Cortex of kidney (tissue), 1 donor: ENCODE results near the gene CDK11A.
"Not testable (repeated sequence)": the region's sequence is repeated elsewhere in the genome, so short reads cannot be mapped to it uniquely, and the experiment has no call there.

Experiments
- DNase-seq: peaks from one replicate; lab custom pipeline; 2025; lab: John Stamatoyannopoulos, UW

The CDK11A gene

DNA sequence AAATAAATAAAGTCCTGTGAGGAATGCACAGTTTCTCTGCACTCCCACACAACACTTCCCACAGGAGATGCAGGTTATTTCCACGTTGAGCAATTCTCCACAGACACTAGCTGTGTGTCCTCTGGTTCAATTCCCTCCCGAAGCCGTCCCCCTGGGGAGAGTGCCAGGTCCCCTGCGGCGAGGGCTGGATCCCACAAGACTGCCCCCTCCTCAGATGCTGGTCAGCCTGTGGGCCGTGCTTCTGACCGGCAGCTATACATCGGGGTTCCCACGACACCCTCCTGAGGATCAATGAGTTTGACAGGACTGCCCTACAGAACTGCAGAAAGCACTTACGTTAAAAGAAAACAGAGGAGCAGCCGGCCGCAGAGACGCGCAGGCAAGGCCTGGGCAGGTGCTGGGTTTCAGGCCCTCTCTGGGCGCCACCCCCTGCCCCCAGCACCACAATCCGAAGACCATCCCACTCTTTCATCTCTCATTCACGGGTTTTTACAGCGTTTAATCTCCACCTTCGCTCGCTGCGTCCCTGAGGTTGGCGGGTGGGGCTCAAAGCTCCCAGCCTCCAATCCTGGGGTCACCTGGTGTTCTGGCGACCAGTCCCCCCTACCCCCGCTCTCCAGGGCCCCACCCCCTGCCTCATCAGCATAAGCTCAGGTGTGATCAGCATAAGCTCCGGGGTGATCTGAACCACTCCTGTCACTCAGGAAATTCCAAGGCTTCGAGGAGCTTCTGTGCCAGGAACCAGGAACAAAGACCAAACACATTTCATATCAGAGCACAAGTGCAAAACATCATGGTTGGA is 40.9 kb downstream of the CDK11A start:
- no peak for DNase-seq

- no peak for DNase-seq
These were observed 43.3 kb downstream of the CDK11A start for GRCh38 chr1:1680912-1681273.

DNA sequence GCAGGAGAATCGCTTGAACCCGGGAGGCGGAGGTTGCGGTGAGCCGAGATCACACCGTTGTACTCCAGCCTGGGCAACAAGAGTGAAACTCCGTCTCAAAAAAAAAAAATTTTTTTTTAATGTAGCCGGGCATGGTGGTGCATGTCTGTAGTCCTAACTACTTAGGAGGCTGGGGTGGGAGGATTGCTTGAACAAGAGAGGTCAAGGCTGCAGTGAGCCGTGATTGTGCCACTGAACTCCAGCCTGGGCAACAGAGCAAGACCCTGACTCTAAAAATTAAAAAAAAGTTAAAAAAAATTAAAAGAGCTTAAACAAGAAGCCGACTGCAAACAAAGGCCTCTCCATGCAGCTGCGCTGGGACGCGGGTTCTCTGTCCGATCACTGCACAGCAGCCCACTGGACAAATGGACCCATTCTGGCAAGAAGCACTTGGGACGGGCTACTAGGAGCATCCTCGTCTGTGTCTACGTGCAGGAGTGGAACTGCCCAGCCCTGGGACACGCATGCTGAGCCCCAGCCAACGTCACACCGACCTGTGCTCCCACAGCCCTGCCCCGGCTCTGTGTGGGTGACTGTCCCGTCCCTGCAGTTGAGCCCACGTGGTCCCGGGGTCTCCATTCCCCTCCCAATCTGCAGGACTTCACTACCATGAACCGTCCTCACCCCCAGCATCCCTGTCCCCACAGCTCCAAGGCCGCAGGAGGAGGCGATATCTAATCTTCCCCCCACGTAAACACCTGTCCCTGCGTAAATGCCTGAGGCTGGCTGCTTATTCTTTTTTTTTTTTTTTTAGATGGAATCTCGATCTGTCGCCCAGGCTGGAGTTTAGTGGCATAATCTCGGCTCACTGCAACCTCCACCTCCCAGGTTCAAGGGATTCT is 43.9 kb downstream of the CDK11A start:
- no peak for DNase-seq

DNA sequence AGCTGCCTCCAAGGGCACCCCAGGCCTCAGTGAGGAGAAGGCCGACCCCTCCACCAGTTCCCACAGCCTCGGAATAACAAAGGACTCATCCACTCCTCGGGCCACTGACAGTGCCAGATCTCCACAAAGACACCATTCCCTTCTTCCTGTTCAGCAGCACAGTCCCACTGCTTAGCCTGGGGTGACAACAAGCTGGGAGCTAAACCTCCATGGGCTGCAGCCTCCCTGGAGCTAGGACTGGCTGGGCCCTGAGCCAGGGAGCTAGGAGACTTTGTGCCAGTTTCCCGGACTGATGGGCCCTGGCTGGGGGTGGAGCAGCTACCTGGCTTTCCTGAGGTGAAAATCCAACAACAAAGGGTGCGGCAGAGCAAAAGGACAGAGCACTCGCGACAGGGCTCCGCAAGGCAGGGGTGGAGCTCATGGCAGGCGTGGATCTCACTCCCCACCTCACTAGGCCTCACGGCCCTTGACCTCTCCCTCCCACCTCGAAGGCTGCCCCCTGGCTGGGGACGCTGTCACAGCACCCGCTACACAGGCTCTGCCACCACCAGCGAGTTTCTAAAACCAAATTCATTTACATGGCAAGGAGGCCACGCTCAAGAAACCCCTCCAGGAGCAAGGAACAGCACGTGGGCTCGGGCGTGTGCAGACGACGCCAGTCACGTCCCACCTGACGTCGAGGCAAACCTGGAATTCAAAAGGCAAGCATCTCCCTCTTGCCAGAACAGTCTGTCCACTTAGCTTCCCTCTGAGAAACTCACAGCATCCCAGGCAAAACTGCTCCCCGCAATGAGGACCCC is 45.4 kb downstream of the CDK11A start:
- no peak for DNase-seq

DNA sequence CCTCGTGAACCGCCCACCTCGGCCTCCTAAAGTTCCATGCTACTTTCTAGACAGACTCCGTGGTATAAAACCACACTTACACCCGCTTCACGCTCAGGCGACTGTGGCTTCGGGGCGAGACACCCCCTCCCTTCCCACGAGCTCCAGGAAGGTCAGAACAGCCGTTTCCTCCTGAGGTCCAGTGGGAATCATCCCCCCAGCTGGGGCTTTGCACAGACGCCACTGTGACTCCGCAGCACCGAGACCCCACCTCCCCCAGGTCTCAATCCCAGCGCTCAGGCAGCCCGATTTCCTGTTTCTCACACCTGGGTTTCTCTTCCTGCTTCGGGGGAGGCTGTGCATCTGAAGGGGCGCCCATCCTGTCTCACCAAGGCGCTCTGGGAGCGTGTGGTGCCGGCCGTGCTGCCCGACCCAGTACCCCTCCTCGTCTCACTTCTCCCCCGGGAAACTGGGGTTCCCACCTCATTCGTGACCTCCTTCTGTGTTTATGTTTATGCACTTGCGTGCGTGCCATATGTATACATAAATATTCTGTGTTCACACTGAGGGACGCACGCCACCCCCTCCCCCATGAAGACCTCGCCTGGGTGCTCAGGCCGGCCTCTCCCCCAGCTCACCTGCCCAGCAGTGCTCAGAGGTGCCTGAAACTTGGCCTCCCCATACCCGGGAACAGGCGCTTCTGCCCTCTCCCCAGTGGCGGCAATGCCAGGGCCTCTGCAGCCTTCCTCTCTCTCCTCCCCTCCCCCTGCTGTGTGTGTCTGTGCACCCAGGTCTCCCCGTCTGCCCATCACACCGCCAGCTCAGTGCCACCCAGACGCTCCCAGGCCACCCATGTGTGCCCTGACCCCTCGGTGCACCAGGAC is 46.2 kb downstream of the CDK11A start:
- no peak for DNase-seq

DNA sequence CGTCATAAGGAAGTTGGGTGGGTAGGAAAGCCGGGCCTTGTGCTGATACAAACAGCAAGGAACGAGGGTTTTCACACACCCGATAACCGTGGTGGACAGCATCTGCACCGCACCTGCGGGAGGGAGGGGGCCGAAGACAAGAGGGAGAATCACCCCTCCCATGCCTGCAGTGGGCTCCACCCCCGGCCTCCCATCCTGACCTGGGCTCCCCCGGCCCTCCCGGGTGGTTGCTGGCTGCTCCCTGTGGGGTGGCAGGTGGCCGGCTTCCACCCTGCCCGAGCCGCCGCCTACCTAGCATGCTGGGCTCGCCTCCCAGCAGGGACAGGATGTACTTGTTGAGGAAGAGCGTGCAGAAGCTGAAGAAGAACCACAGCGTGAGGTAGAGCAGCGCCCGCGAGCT is 48.1 kb downstream of the CDK11A start:
- DNase-seq, result not testable (repeated sequence)

GRCh38 chr1:1675218-1675617 is 48.9 kb downstream of the CDK11A start:
- DNase-seq, result not testable (repeated sequence)

DNA sequence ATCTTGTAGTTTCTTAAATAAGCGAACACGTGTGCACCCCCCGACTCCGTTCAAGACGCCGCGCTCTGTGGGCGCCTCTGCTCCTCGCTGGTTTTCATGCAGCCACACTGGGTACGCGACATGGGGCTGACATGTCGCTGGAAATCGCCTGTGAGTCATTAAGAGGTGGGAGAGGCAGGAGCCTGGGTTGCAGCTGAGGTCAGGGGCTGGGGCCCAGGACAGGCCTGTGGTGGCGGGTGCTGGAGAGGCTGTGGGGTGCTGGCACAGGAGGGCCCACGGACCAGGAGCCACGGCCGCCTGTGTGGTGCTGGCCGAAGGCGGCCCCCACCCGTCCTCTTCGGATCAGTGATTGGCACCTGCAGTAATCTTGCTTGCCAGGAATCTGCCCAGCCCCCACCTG is 49.4 kb downstream of the CDK11A start:
- not testable (repeated sequence) for DNase-seq

- DNase-seq, result no peak
These were observed 51.8 kb downstream of the CDK11A start for GRCh38 chr1:1672181-1672965.

DNA sequence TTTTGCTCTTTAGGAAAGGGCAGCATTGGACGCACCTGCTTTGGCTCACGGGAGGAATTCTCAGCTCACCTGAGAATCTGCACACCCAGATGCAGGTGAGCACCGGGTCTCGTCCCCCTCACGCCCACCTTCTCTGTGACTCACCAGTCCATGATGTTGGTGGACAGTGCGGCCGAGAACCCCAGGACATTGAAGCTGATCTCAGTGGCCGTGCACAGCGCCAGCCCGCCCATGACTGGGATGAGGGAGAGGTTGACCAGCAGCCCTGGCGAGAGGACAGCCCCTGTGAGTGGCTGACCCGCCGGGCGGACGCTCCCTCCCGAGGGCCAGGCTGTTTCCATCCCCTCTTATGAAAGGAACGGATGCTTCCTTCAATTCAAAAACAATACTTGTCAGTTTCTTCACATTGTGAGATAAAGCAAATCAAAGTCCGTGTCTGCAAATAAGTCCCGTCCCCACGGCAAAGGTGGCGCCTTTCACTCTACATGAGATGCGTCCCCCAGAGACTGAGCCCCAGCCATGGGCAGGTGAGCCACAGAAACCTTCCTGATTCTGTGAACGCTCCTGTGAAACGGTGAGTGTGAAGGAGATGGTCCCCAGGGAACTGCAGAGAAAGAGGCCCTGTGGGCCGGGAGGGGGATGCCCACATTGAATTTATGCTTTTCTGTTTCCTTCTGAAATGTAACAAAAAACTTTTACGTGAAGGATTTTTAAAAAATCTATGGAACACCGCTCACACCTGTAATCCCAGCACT is 52.6 kb downstream of the CDK11A start:
- DNase-seq, result no peak

- DNase-seq, result no peak
These were observed 53.3 kb downstream of the CDK11A start for GRCh38 chr1:1670866-1671265.

GRCh38 chr1:1669468-1670440 is 54.4 kb downstream of the CDK11A start:
- no peak for DNase-seq

DNA sequence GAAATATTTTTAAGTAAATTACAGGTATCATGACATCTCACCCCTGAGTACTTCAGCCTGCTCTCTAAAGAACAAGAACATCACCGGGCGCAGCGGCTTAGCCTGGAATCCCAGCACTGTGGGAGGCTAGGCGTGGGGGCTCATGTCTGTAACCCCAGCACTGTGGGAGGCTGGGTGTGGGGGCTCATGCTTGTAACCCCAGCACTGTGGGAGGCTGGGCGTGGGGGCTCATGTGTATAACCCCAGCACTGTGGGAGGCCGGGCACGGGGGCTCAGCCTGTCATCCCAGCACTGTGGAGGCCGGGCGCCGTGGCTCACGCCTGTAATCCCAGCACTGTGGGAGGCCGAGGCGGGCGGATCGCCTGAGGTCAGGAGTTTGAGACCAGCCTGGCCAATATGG is 57.6 kb downstream of the CDK11A start:
- no peak for DNase-seq

DNA sequence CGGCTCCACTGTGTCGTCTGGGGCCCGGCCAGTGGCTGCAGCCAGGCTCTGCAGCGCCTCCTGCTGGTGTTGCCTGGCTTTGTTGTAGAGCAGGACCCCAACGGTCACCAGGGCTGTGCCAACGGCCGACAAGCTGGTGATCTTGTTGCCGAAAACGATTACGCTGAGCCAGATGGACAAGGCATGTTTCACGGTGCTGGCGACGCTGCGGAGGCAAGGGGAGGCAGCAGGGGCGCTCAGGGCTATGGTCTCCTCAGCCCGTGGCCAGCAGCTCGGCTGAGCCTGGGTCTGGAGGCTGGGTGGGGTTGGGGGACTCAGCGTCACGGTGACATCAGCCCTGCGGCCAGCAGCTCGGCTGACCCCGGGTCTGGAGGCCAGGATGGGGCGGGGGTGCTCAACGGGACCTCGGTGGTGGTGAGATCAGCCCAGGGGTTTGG is 58.3 kb downstream of the CDK11A start:
- no peak for DNase-seq

- DNase-seq, result no peak
These were observed 59.0 kb downstream of the CDK11A start for GRCh38 chr1:1664941-1665814.

DNA sequence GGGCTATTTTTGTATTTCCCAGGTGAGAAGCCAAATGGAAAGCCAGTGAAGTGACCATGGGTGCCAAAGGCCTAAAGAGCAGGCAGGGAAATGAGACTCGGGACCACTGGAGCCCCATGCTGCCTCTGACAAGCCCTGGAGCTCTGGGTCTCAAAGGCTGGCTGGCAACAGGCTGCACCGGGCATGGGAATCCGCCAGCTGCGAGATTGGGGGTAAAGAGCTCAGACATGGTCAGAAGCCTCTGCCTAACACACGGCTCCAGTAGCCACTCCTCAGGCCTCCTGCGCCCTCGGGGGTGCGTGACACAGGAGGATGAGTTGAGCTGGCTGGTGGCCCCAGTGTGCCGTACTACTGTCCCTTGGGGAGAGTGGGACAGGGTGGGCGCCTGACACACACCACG is 59.8 kb downstream of the CDK11A start:
- DNase-seq, result not testable (repeated sequence)

DNA sequence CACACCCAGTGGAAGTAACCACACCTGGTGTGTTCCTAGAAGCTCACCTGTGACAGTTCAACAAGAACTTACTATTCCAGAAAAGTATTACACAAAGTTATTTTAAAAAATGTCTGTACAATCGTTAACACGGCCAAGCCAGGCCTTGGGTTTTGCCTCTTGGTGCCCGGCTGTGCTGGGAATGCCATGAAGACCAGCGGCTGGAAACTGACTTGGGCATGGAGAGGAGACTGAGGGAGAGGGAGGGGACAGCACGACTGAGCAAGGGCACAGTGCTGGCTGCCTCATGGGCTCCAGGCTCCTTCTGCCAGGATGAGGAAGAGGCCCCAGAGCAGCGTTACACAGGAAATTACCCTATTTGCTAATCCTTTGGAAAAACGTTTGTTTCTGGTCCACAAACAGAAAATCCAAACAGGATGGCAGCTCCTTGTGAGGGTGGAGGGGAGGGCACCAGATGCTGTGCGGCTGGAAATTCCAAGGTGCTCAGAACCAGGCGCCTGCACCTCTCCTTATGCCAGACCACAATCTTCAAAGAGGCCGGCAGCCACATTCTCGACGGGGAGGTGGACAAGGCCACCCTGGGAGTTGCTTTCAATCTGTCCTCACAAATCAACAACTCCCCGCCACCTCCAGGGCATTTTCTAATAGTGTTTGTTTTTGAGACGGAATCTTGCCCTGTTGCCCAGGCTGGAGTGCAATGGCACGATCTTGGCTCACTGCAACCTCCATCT is 61.2 kb downstream of the CDK11A start:
- DNase-seq, result not testable (repeated sequence)
